Smooth muscle cell (in vitro differentiated cells): ENCODE results near the gene STX4. TPM values are rescaled to one million over a fixed set of nuclear protein-coding genes. Genes with fewer than 3 reads are reported as not detected.
A peak's percentile ranks its signal among the peaks of the same experiment; 100 is the strongest.
"Not testable (repeated sequence)": the region's sequence is repeated elsewhere in the genome, so short reads cannot be mapped to it uniquely, and the experiment has no call there.

Experiments
- DNase-seq: peaks from one replicate; lab custom pipeline; 2025; ENCODE audit not compliant: unreplicated experiment; lab: John Stamatoyannopoulos, UW
- H2AFZ ChIP-seq: fragments of 200-600 bp; sonication (generic); 2 replicates; pipeline ENCODE4 v1.6.0; 2016; ENCODE audit warnings: antibody characterized with exemption, low read depth, mild to moderate bottlenecking
- H3F3A ChIP-seq: fragments of 200-600 bp; sonication (generic); 2 replicates; pipeline ENCODE4 v1.6.0; 2017; ENCODE audit warnings: antibody characterized with exemption, low read depth
- H3K27ac ChIP-seq: fragments of 200-600 bp; sonication (generic); 2 replicates; pipeline ENCODE4 v1.5.1; 2016; ENCODE audit warnings: low read depth, mild to moderate bottlenecking
- H3K27me3 ChIP-seq: fragments of 200-600 bp; sonication (generic); 2 replicates; pipeline ENCODE4 v1.6.1; 2016; ENCODE audit warnings: low read depth, mild to moderate bottlenecking
- H3K36me3 ChIP-seq: fragments of 200-600 bp; sonication (generic); 2 replicates; pipeline ENCODE4 v1.5.1; 2016; ENCODE audit warnings: low read depth
- H3K4me1 ChIP-seq: fragments of 200-600 bp; sonication (generic); 2 replicates; pipeline ENCODE4 v1.5.1; 2016; ENCODE audit warnings: low read depth
- H3K4me2 ChIP-seq: fragments of 200-600 bp; sonication (generic); 2 replicates; pipeline ENCODE4 v1.6.0; 2016; ENCODE audit warnings: mild to moderate bottlenecking
- H3K4me3 ChIP-seq: fragments of 200-600 bp; sonication (generic); 2 replicates; pipeline ENCODE4 v1.5.1; 2016; ENCODE audit warnings: mild to moderate bottlenecking
- H3K79me2 ChIP-seq: fragments of 200-600 bp; sonication (generic); 2 replicates; pipeline ENCODE4 v1.6.0; 2016; ENCODE audit warnings: low read depth, mild to moderate bottlenecking
- H3K9ac ChIP-seq: fragments of 200-600 bp; sonication (generic); 2 replicates; pipeline ENCODE4 v1.6.0; 2016; ENCODE audit warnings: low read depth
- H3K9me3 ChIP-seq: fragments of 200-600 bp; sonication (generic); replicated peaks from 2 replicates; pipeline ENCODE4 v1.5.1; 2016; ENCODE audit warnings: low read depth
- H4K20me1 ChIP-seq: fragments of 200-600 bp; sonication (generic); 2 replicates; pipeline ENCODE4 v1.6.0; 2016; ENCODE audit warnings: low read depth
- CTCF ChIP-seq: fragments of 200-600 bp; sonication (generic); IDR thresholded peaks from 2 replicates; pipeline ENCODE4 v1.5.1; 2017; ENCODE audit warnings: borderline replicate concordance, mild to moderate bottlenecking, antibody characterized with exemption; ENCODE audit not compliant: insufficient read depth, poor library complexity, severe bottlenecking
- WGBS: methylation state at CpG from one replicate; pipeline ENCODE4 v1.1.7; 2016; ENCODE audit warnings: low lambda C conversion rate; 5-methylcytosine and 5-hydroxymethylcytosine counted together
- polyA plus RNA-seq: library from polyadenylated mRNA; unstranded; fragments of >200 nt; fragmentation: Nextera tagmentation; extraction: Ambion mirVana; gene quantifications from 2 replicates; pipeline ENCODE4 v1.2.1, GENCODE V29; 2016
- total RNA-seq: library from RNA; depleted of rRNA; stranded (reverse); fragments of >200 nt; gene quantifications from 2 replicates; pipeline ENCODE4 v1.2.3, GENCODE V29; 2014

The STX4 gene
- total and polyA plus RNA-seq, 2 experiments from 2014 or later = 23.1 to 50.6 TPM

DNA sequence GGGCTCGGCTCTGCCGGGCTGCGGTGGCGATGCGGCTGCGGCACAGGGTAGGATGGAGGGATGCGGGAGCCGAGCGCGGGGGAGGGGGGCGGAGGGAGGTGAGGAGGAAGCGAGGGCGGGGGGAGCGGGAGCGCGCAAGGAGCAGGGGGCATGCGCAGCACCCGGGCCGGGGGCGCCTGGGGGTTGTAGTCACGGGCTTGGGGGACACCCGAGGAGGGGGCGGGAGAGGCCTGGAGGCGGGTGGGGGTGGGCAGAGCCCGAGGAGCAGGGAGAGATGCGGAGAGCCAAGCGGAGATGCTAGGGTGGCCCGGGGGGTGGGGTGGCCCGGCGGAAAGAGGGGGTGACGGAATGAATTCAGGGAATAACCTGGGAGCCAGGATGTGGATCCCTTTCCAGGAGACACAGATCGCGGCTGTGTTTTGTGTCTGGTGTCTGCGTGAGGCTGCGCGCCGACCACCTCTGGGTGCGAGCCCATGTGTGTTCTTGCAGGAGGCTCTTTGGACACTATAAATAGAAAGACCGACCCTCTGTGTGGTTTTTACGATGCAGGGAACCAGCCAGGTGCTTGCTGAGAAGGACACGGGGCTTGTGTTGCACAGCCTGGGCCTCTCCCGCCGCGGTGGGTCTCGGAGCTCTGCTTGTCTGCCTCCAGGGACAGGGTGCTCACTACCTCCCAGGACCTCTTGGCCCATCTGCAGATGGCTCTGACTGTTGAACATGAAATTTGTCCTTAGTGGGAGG is 22.6 kb upstream of the STX4 start, which contains the start of gene STX1B:
STX1B (minus strand) TSS at position 54 of the 741 bp plus-strand sequence. CDS start 242 bp downstream, outside the sequence.
- no peaks in the 10 kb centered on the region for H3K9me3 ChIP-seq
- no peak within 1 kb of the TSS for H3K27ac ChIP-seq

DNA sequence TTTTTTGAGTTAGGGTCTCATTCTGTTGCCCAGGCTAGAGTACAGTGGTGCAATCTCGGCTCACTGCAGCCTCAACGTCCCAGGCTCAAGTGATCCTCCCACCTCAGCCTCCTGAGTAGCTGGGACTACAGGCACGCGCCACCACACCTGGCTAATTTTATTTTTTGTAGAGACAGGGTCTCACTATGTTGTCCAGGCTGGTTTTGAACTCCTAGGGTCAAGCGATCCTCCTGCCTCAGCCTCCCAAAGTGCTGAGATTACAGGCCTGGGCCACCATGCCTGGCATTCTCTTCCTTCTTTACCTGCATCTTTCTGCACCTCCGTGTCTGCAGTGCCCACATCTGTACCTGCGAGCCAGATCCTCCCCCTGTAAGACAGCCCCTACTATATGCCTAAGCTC is 21.5 kb upstream of the STX4 start:
- H3K9ac ChIP-seq, H4K20me1 ChIP-seq, H3K79me2 ChIP-seq, DNase-seq, H3K4me2 ChIP-seq, H3K4me3 ChIP-seq, H3F3A ChIP-seq, H3K9me3 ChIP-seq, H3K4me1 ChIP-seq, H3K27ac ChIP-seq, H2AFZ ChIP-seq, H3K36me3 ChIP-seq: not testable (repeated sequence)
- peaks cover 20% of the 10 kb centered on the region for H3K27me3 ChIP-seq
- 92% methylated on average over 7 of the region's 7 CpGs for WGBS

More for the DNA sequence above, 22.6 kb upstream of the STX4 start, which contains the start of gene STX1B:
- Histone ChIP-seq H3K27me3 (peaks cover 20% of the 10 kb centered on the region), H3K79me2 (no peaks in the 10 kb centered on the region), H4K20me1 (no peaks in the 10 kb centered on the region), H3K36me3 (no peaks in the 10 kb centered on the region), H3K4me1 (no peaks in the 10 kb centered on the region), H3F3A (no peaks in the 10 kb centered on the region), H3K4me2 (peak within 1 kb of the TSS; percentile 81), H3K4me3 (peak within 1 kb of the TSS; percentile 39), H2AFZ (peak within 1 kb of the TSS; percentile 62), H3K9ac (no peak within 1 kb of the TSS)
- WGBS = 19% methylated on average over 35 of the region's 45 CpGs
- DNase-seq = no peak
- TF ChIP-seq CTCF = no peak

- H3K9me3 ChIP-seq, H3F3A ChIP-seq, H3K79me2 ChIP-seq, H4K20me1 ChIP-seq, H3K27ac ChIP-seq, H3K4me1 ChIP-seq, H3K36me3 ChIP-seq, H3K4me2 ChIP-seq, H3K9ac ChIP-seq, DNase-seq, H2AFZ ChIP-seq, H3K4me3 ChIP-seq: not testable (repeated sequence)
- H3K27me3 ChIP-seq = peaks cover 20% of the 10 kb centered on the region
These were observed 20.1 kb upstream of the STX4 start for GRCh38 chr16:31013292-31013691.

- Histone ChIP-seq H3K4me2 (no peak overlapping the region), H3F3A (no peaks in the 10 kb centered on the region), H3K36me3 (no peaks in the 10 kb centered on the region), H3K9ac (no peak overlapping the region), H3K79me2 (no peaks in the 10 kb centered on the region), H3K27ac (no peak overlapping the region), H3K4me3 (no peak overlapping the region), H4K20me1 (no peaks in the 10 kb centered on the region), H3K9me3 (no peaks in the 10 kb centered on the region), H2AFZ (no peak overlapping the region), H3K27me3 (peaks cover 20% of the 10 kb centered on the region), H3K4me1 (no peaks in the 10 kb centered on the region)
- WGBS = 80% methylated on average over 6 of the region's 6 CpGs
- no peak for TF ChIP-seq CTCF
- DNase-seq = no peak
These were observed 17.3 kb upstream of the STX4 start for GRCh38 chr16:31016018-31016417.

- not testable (repeated sequence) for H3K27me3 ChIP-seq, DNase-seq, H3K4me2 ChIP-seq, H3K79me2 ChIP-seq, H3K36me3 ChIP-seq, H3K9ac ChIP-seq, H3K4me1 ChIP-seq, H3F3A ChIP-seq, H3K4me3 ChIP-seq, H4K20me1 ChIP-seq, H3K27ac ChIP-seq, H2AFZ ChIP-seq, H3K9me3 ChIP-seq
- 94% methylated on average over 10 of the region's 10 CpGs for WGBS
These were observed 15.6 kb upstream of the STX4 start for GRCh38 chr16:31017756-31018155.
